GM06990 (cell line): Measurements from ENCODE around the gene CTRB1.
"Not testable (repeated sequence)": the region's sequence is repeated elsewhere in the genome, so short reads cannot be mapped to it uniquely, and the experiment has no call there.

Source experiments
- DNase-seq: peaks from one replicate; pipeline ENCODE4 v3.0.0-alpha.2; 2011; ENCODE audit not compliant: insufficient read length; ENCODE audit errors: extremely low read depth
- H3K27me3 ChIP-seq: replicated peaks from 2 replicates; pipeline ENCODE4 v1.6.0; 2011; ENCODE audit warnings: low read length; ENCODE audit not compliant: control insufficient read depth, insufficient read depth
- H3K36me3 ChIP-seq: 2 replicates; pipeline ENCODE4 v1.5.1; 2011; ENCODE audit warnings: low read length; ENCODE audit not compliant: control insufficient read depth, insufficient read depth
- H3K4me3 ChIP-seq: replicated peaks from 2 replicates; pipeline ENCODE4 v1.5.1; 2011; ENCODE audit warnings: low read depth, mild to moderate bottlenecking, control low read depth, low read length
- TF ChIP-seq, protein P1 (sequence below): IDR thresholded peaks from 2 replicates; pipeline ENCODE4 v1.5.1; 2011; ENCODE audit warnings: low read length, control low read depth, mild to moderate bottlenecking, inconsistent platforms; ENCODE audit not compliant: insufficient read depth, poor library complexity, severe bottlenecking

The CTRB1 gene

DNA sequence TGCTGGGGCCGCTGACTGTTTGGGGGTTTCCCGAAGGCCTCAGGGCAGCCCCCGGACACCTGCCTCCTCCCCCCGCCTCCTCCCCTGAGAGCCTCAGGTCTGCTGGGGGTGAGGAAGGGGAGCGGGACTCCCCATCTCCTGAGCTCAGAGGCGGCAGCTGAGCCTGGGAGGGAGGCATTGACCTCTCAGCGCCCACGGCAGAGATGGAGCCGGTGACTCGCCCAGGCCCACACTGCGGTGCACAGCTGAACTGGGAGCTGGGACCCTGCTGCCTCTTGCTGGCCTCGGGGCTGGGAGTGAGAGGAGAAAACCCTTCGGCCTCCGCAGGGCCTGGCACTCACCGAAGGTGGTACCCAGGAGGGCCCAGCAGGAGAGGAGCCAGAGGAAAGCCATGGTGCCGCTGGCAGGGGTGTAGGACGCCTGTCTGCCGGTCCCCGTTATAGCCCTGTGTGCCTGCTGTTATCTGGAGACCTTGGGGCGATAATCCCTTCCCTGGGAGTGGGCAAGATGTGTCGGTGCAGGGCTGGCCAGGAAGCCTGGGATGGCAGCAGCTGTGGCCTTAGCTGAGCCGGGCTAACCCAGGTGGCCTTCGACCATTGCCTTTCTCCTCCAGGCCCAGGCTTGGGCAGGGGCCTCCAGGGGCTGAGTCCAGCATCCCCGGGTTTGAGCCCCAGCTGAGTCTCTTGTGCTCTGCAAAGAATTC, 11.9 kb upstream of the CTRB1 start, which contains the start of gene CTRB2:
TSS of gene CTRB2 (minus strand) at position 413 of the 703 bp plus-strand sequence. CDS start at position 393, 20 bp downstream.
- no peak for DNase-seq
- H3K36me3 ChIP-seq: no peaks in the 10 kb centered on the region
- TF ChIP-seq, protein P1, sequence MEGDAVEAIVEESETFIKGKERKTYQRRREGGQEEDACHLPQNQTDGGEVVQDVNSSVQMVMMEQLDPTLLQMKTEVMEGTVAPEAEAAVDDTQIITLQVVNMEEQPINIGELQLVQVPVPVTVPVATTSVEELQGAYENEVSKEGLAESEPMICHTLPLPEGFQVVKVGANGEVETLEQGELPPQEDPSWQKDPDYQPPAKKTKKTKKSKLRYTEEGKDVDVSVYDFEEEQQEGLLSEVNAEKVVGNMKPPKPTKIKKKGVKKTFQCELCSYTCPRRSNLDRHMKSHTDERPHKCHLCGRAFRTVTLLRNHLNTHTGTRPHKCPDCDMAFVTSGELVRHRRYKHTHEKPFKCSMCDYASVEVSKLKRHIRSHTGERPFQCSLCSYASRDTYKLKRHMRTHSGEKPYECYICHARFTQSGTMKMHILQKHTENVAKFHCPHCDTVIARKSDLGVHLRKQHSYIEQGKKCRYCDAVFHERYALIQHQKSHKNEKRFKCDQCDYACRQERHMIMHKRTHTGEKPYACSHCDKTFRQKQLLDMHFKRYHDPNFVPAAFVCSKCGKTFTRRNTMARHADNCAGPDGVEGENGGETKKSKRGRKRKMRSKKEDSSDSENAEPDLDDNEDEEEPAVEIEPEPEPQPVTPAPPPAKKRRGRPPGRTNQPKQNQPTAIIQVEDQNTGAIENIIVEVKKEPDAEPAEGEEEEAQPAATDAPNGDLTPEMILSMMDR: no peak
- H3K4me3 ChIP-seq: no peak within 1 kb of the TSS
- H3K27me3 ChIP-seq: no peaks in the 10 kb centered on the region

DNA sequence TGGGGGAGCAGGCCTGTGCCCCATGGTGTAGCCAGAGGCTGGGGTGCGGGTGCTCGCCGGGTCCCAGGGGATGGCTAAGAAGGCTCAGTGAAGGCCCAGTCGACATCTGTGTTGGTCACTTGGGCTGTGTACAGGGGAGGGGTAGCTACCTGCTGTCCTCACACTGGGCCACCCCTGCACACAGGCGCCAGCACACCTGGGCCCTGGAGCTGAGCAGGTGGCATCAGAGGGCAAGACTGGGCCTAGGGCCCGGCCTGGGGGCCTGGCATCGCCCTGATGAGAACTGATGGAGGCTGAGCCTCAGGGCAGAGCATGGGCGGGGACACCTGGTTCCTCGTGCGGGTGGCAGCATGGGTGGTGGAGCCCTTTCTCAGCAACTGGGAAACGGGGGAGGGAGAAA, 11.0 kb upstream of the CTRB1 start:
- no peak for DNase-seq
- Histone ChIP-seq H3K27me3 (no peaks in the 10 kb centered on the region), H3K4me3 (no peak overlapping the region), H3K36me3 (no peaks in the 10 kb centered on the region)
- TF ChIP-seq, protein P1: no peak

DNA sequence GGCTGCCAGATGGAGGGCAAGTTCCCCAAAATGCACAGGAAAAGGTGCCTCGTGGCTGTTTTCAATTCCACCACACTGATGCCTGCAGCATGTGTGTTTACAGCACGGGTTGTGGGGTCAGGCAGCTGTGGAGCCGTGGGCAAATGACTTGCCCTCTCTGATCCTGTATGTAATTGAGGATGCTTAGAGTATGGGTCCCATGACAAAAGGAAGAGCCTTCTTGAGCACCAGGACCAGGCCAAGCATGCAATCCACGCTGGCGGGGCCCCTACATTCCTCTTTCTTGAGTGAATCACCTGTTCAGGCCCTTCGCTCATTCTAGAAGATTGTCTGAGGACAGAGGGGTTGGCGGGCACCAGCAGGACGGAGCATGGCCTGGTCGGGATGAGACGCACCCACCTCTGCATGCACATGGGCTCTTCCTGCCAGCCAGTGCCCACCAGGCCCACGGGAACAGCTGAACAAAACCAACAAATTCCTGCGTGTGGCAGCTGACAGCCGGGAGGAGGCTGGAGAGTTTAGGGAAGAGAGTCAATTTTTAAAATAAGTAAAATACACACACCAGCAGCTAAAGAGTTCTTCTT, 10.5 kb upstream of the CTRB1 start:
- Histone ChIP-seq H3K4me3 (no peak overlapping the region), H3K27me3 (no peaks in the 10 kb centered on the region), H3K36me3 (no peaks in the 10 kb centered on the region)
- DNase-seq: no peak
- TF ChIP-seq, protein P1: no peak

DNA sequence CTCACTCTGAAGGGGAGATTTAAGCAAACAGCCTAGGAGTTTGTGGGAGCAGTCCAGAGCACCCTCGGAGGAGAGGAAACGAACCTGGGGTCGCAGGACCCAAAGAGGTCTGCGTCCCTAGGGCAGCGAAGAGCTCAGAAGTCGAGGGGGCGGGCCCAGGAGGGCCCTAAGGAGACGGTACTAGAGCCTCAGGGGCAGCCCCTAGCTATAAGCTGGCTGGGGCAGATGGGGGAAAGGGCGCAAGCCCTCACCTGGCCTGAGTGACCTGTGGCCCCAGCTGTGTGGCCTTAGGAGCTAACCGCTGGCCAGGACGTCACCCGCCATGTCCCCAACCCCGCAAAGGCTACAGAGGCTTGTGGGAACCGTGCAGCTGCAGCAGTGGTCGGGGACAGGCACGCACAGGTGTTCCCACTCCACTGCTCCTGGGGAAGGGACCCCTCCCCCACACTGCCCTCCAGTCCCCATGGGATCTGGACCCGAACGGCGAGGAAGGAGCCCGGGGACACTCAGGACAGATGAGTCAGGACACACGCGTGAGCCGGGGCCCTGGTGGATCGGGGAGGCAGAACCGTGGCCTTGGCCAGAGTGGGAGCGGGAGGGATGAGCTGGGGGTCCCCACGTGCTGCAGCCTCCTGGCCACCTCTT, 9.8 kb upstream of the CTRB1 start:
- no peak for DNase-seq
- no peaks in the 10 kb centered on the region for H3K27me3 ChIP-seq
- TF ChIP-seq, protein P1: no peak

DNA sequence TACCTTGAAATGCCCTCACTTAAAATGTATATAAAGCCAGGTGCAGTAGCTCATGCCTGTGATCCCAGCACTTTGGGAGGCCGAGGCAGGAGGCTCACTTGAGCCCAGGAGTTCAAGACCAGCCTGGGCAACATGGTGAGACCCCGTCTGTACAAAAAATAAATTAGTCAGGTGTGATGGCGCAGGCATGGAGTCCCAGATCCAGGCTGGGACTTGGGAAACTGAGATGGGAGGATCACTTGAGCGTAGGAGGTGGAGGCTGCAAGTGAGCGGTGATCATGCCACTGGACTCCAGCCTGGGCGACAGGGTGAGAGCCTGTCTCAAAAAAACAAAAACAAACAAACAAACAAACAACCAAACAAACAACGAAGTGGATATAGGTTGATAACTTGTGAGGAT, 9.3 kb upstream of the CTRB1 start:
- DNase-seq, H3K36me3 ChIP-seq, H3K27me3 ChIP-seq, H3K4me3 ChIP-seq: not testable (repeated sequence)

More for the DNA sequence above, 9.8 kb upstream of the CTRB1 start:
- no peaks in the 10 kb centered on the region for H3K36me3 ChIP-seq
- no peak overlapping the region for H3K4me3 ChIP-seq

DNA sequence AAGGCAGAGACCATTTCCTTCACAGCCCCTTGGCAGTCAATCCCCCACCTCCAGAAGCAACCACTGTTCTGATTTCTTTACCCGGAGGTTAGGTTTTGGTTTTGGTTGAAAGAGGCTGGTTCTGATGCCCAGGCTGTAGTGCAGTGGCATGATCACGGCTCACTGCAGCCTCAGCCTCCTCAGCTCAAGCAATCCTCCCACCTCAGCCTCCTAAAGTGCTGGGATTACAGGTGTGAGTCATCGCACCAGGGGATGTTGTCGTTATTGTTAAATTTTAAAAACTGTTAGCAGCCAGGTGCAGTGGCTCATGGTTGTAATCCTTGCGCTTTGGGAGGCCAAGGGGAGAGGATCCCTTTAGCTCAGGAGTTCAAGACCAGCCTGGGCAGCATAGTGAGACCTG, 8.8 kb upstream of the CTRB1 start:
- Histone ChIP-seq H3K27me3 (no peaks in the 10 kb centered on the region), H3K4me3 (no peak overlapping the region), H3K36me3 (no peaks in the 10 kb centered on the region)
- TF ChIP-seq, protein P1: no peak
- DNase-seq: no peak

DNA sequence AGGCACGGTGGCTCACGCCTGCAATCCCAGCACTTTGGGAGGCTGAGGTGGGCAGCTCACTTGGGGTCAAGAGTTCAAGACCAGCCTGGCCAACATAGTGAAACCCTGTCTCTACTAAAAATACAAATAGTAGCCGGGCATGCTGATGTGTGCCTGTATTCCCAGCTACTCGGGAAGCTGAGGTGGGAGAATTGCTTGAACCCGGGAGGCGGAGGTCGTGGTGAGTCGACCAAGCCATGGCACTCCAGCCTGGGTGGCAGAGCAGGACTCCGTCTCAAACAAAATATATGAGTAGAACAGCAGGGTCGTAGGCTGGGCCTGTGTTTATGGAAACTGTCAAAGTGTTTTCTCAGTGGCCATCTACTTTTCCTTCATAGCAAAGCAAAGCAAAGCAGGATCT, 7.5 kb upstream of the CTRB1 start:
- H3K4me3 ChIP-seq, H3K27me3 ChIP-seq, DNase-seq: not testable (repeated sequence)

More for the DNA sequence above, 7.5 kb upstream of the CTRB1 start:
- H3K36me3 ChIP-seq: not testable (repeated sequence)
